ENCODE data around the gene KLRG1.

- TF ChIP-seq CTCF (IDR thresholded peaks at IDR 0.05 in 8 of 11, conservative IDR thresholded peaks at IDR 0.05 in 3 of 11) (no peak), POLR2AphosphoS5 (IDR thresholded peaks at IDR 0.05) (no peak)
These were observed 41.6 kb upstream of the KLRG1 start for GRCh38 chr12:8947737-8948136.
